Fibroblast of villous mesenchyme (primary cell): ENCODE results near the gene PLCB3. TPM values are rescaled to one million over a fixed set of nuclear protein-coding genes. Genes with fewer than 3 reads are reported as not detected.

ENCODE experiments used
- DNase-seq: peaks from one replicate; pipeline ENCODE4 v3.0.0-alpha.2; 2010; ENCODE audit warnings: low read depth
- H3K4me3 ChIP-seq: 2 replicates; pipeline ENCODE4 v1.5.1; 2011; ENCODE audit warnings: low read depth, mild to moderate bottlenecking, low read length
- CTCF ChIP-seq: IDR thresholded peaks from 2 replicates; pipeline ENCODE4 v1.5.1; 2012; ENCODE audit warnings: low read depth, mild to moderate bottlenecking, low read length; ENCODE audit not compliant: insufficient read depth
- total RNA-seq: library from RNA; depleted of rRNA; stranded (reverse); fragments of >200 nt; gene quantifications from 2 replicates; pipeline ENCODE4 v1.2.3, GENCODE V29; 2012

The PLCB3 gene
- total RNA-seq, 1 donor: 66.5 TPM

GRCh38 chr11:64206457-64207255 is 44.7 kb upstream of the PLCB3 start, which contains the start of gene FERMT3:
TSS of gene FERMT3 (plus strand) at chr11:64206721. CDS start at chr11:64207365, 644 bp downstream.
- no peak for TF ChIP-seq CTCF
- H3K4me3 ChIP-seq: peak within 1 kb of the TSS; percentile 24
- no peak for DNase-seq

DNA sequence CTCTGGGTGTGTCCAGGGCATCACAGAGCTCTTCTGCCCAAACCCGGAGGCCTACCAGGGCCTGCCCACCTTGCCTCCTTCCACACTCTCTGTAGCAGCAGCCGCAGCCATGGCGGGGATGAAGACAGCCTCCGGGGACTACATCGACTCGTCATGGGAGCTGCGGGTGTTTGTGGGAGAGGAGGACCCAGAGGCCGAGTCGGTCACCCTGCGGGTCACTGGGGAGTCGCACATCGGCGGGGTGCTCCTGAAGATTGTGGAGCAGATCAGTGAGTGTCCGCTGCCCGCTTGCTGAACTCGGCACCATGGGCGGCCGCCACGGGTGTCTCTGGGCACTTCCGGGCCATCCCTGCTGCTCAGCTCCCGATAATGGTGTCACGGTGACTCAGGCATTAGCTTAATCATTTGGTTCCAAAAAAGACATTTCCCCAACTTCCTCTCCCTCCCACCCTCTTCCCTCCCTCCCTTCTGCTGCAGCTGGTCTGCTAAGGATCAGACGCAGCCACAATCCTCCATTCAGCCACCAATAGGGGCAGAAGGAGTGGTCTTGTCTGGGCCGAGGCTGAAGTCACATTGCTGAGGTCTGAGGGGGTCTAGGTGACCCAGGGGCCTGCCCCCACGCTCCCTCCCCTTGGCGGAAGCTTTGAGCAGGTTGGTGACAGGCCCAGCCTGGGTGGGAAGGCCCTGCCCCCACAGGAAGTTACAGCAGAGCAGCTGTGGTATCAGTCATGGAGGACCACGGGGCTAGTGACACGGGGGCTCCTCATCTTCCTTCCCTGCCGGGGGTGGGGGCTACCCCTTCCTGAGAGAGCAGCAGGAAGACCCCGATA is 43.9 kb upstream of the PLCB3 start:
- H3K4me3 ChIP-seq: peak overlapping the region; percentile 24
- DNase-seq: peak; percentile 84
- no peak for TF ChIP-seq CTCF

DNA sequence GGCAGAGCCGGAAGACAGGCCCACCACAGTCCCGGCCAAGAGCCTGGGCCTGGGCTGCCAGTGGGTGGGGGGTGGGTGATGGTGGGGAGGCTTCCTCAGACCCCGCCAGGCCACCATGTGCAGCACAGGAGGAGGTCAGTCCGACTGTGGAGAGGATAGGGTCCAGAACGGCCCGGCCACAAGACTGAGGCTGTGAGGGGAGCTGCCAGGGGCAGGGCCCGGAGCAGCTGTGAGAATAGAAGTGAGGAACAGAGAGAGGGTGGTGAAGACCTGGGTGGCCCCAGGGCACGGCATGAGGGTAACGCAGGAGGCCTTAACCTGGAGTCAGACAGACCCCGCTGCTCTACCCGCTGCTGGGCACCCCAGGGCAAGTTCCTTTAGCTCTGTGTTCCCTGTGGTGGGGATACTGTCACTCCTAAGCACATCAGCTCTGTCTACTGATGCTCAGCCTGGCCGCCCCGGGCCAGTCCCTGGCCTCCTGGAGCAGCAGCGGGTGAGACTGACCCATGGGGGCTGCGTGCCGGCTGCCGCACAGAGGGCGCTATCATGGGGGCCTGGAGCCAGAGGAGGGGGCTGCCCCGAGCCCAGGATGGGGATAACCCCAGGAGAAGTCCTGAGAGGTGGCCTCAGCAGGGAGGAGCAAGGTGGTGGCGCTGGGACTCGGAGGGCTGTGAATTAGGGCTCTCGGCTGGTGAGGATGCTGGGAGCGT is 43.1 kb upstream of the PLCB3 start:
- DNase-seq: no peak

GRCh38 chr11:64208796-64209562 is 42.4 kb upstream of the PLCB3 start:
- DNase-seq: no peak
- no peak for TF ChIP-seq CTCF
- H3K4me3 ChIP-seq: no peak overlapping the region

More for the DNA sequence above, 43.1 kb upstream of the PLCB3 start:
- peak overlapping the region; percentile 10 for H3K4me3 ChIP-seq
- TF ChIP-seq CTCF: no peak

- no peak for TF ChIP-seq CTCF
- H3K4me3 ChIP-seq: no peak overlapping the region
- DNase-seq: no peak
Observed at GRCh38 chr11:64209563-64209843, 41.8 kb upstream of the PLCB3 start.
